Stimulated activated CD4-positive, alpha-beta T cell treated with anti-CD3 and anti-CD28 coated beads, Interleukin-12 subunit alpha, Interleukin-12 subunit beta, amount 100 ng/mL, for 24 hours (primary cell): Measurements from ENCODE around the gene TNNT1.
"Not testable (repeated sequence)": the region's sequence is repeated elsewhere in the genome, so short reads cannot be mapped to it uniquely, and the experiment has no call there.

ENCODE experiments used
- DNase-seq, 2 experiments: peaks; one replicate each; pipeline ENCODE4 v3.0.0-alpha.2; 2020; ENCODE audit warnings: low read depth in 2 of 2

TNNT1 gene

DNA sequence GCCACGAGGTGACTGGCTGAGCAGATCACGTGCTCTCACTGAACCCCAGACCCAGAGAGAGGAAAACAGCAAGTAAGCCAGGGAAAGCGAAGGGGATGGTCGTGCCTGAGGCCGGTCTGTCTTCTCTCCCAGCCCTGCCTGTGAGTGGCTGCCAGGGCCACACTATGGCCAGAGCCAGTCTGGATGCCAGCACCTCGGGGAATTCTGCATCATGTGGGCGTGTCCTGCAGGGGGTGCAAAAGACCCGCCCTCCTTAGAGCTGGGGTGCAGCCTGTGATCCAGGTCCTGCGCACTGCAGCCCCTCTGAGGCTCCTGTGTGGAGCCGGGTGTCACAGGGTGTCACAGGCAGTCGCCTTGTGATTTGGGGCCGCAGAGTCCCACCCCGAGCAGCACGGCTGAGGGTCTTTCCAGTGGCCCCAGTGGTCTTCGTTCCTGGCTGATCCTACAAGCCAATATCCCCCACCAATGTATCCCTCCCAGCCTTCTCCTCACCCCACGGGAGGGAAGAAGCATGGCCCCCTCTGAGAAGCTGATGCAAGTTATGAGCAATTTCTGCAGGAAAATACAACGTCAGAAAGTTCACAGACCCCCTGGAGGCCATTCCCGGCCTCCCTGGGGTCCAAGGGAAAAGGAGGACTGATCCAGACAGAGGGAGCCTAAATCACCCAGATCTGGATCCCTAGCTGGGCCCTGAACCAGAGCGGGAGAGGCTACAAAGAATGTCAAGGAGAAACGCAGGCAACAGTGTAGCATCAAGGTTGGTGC is 39.3 kb downstream of the TNNT1 start:
- no peak for DNase-seq

DNA sequence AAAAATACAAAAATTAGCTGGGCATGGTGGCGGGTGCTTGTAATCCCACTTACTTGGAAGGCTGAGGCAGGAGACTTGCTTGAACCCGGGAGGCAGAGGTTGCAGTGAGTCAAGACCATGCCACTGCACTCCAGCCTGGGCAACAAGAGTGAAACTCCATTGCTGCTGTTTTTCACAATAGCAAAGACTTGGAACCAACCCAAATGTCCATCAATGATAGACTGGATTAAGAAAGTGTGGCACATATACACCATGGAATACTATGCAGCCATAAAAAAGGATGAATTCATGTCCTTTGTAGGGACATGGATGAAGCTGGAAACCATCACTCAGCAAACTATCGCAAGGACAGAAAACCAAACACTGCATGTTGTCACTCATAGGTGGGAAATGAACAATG is 41.8 kb downstream of the TNNT1 start:
- not testable (repeated sequence) for DNase-seq

DNA sequence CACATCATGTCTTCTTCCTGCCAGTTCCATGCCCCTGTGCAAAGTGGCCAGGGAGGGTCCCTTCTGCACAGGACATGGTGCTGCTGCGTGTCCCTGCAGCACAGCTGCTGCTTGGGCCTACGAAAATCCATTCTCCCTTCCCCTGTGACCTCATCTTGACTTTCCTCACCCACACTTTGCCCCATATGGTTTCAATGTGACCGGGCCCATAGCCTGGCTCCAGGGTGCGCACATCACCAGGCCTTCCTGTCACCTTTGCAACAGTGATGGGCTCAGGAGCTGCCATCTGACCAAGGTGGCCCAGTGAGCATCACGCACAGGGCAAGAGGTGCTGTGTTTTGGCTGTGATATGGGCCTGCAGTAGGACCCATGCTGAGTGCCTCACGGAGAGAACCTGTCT is 42.4 kb downstream of the TNNT1 start:
- DNase-seq = no peak

DNA sequence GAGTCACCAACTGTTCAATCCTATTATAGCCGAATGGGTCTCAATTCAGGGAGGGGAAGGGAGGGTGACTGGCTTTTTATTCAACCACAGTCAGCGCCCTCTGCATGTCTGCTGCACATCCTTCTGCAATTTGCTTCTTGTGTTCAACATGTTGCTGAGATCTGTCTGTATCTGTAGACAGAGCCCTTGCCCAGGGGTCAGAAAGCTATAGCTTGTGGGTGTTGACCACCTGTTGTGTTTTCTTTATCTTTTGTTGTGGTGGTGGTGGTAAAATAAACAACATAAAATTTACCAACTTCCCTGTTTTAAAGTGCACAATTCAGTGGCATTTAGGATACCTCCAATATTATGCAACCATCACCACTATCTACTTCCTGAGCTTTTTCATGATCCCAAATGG is 43.8 kb downstream of the TNNT1 start:
- no peak for DNase-seq

DNA sequence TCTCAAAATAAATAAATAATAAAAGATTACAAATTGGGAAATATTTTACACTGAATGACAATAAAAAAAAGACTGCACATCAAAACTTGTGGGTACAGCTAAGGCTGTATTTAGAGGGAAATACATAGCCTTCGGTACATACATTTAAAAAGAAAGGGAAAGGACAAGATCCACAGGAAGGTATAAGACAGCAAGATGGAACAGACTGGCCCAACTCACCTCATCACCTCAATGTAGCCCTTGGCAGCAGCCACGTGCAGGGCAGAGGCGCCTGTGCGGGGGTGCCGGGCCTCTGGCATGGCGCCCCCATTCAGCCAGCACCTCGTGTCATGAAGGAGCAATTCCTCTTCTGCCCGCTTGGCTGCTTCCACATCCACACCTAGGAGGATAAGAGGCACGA is 45.8 kb downstream of the TNNT1 start:
- DNase-seq = no peak

DNA sequence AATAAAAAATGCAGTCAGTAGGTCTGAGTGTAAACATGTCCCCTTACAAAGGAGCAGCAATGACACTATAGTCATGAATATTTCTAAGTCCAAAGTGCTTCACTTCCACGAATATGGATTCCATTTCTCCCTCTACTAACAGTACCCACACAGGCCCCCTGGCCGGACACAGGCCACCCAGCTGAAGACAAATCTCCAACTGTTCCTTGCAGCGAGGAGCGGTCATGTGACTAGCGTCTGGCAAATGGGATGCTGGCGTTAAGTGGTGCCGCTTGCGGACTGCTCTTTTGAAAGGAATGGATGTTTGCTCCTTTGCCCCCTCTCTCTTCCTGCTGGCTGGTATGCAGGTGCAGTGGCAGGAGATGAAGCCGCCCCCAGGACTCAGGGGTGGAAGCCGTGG is 47.7 kb downstream of the TNNT1 start:
- DNase-seq = no peak

DNA sequence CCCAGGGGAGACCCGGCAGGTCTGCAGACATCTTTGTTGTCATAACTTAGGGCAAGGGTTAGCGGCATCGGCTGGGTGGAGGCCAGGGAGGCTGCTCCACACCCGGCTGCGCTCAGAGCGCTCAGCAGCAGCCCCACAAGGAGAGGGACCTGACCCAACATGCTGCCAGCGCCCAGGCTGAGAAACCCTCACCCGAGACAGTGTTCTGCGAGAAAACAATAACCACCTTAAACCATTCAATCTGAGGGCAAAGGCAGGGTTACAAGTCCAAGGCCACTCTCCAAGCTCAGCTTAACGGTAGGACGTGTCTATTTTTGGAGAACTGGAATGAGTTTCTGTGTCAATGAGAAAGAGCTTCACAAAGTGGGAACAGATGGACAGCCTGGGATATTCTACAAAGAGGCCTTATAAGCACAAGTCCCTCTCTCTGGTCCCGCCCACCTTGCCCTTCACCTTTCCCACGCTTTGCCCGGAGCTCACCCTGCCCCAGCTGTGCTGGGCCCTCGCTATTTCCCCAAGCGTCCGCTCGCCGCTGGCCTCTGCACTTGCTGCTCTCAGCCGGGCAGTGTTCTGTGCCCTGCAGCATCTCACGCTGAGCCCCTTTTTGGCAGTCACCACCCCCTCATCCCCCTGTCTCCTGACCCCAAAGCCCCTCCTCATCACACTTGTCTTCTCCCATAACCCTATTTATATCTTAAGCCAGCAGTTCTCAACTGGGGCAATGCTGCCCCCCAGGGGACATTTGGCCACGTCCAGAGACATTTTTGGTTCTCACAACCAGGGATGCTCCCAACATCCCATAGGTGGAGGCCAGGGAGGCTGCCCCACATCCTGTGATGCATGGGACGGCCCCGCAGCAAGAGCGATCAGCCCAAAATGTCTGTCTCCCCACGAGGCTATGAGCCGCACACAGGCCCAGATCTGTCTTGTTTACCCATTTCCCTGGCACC is 49.2 kb downstream of the TNNT1 start:
- no peak for DNase-seq

DNA sequence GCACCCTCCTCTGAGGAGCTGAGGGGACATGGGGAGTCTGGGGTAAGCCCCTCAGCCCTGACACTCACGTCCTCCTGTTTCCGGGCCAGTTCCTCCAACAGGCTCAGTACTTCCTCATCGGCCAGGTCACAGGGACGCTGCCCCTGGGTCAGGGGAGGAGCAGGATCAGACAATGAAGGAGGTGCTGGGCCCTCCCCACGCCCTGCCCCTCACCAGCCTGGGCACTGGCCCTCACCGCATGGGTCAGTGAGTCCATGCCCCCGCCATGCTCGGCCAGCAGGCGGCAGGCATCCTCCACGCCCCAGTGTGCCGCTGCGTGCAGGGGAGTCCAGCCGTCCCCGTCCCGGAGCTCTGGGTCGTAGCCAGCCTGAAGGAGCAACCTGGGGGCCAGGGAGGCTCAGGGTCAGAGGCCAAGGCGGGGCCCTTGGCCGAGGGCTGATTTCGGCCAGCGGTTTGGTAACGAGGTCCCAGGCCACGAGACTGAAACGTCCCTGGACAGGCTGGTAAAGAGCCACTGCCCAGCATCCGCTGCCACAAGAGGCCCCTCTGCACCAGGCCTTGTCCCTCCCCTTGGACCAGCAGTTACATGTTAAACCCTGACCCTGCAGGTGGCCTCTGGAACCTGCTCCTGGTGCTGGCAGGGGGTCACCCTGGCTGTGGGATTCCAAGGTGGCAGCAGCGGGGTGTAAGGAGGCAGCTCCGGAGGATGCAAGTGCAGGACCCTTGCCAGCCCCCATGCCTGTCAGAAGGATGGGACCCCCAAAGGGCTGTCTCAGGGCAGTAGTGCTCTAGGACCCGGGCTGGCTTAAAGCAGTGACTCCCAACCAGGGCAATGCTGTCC is 50.1 kb downstream of the TNNT1 start:
- no peak for DNase-seq

DNA sequence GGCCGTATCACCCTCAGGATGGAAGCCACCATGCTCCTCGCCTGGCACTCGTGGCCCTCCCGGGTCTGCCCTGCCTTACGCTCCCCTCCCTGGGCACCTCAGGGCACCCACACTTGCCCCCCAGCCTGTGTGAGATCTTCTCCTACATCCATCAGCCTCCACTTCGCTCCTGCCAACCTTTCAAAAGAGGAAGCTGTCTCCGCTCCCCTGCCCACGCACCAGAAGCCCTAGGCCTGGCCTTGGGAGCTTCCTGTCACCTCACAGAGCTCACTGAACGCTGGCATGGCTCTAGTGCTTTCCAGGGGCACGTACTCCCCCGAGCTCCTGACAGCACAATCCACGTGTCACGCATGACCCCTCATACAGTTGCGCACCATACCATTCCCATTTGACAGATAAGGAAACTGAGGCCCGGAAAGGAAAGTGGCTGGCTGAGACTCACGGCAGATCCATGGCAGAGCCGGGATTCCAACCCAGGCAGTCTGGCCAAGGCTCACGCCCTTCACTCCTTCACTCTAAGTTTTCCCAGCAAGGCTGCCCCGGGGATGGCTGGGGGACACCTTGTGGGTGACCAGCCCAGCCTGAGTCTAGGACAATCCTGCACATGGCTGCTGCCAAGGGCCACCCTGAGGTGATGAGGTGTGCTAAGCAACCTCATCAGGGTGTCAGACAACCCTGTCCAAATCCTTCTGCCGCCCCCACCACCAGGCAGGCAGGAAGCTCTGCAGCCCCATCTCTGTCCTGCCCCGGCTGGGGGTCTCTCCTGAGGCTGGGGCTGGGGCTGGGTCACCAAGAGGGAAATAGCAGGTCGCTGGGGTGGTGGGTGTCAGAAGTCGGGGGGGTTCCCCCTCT is 50.9 kb downstream of the TNNT1 start:
- DNase-seq = no peak

DNA sequence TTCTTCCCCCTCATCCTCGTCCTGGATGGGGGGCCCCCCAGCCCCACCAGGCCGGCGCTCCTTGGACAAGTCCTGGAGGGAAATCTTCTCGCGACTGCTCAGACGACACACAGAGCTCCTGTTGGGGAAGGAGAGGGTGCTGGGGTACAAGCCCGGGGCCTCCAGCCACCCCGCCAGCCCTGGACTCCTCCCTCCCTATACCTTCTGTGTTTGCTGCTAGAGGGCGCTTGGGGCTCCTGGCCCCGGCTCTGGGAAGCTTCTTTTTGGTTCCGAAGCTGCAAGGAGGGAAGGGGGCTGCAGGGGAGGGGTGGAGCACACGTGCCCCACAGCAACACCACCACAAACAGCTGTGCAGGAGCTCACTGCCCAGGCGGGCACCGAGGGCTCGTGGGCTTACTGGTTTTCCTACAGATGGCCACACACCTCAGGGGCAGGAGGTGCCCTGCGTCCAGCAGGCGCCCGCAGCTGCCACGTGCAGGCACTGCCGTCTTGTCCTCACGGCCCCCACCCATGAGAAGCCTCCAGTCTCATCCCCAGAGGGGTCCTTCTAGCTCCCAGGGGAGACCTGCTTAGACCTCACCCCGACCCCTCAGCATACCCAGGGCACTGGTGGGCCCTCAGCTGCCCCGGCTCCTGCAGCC is 52.8 kb downstream of the TNNT1 start:
- DNase-seq = no peak

DNA sequence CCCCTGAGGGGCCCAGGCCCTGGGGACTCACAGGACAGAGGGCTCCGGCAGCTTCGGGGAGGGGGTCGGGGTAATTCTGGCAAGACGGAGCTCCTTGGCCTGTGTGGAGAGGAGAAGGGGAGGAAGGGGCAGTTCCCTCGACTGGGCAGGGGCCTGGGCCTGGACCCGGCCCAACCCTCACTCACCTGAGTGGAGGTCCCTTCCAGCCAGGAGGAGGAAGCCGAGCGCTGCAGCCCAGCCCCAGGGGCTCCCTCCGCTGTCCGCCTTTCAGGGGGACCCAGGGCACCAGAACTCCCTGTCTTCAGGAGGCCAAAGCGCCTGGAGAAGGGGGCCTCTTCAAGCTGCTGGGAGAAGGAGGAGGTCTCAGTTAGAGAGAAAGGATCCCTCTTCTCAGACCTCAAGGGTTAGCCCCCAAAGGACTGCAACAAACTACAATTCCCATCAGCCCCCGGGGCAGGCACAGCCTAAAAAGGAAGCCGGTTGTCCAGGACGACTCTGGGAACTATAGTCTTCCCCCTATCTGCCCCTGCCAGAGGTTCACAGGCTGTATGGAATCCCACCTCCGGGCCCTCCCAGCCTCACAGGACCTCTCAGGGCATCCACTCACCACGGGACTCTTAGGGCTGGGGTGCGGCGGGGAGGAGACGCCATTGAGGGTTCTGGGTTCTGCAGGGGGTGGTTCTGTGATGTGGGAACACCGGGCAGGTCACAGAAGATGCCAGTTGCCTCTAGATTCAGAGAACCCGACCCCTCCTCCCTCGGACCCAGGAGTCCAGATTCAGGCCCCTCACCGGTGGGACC is 53.5 kb downstream of the TNNT1 start:
- no peak for DNase-seq

DNA sequence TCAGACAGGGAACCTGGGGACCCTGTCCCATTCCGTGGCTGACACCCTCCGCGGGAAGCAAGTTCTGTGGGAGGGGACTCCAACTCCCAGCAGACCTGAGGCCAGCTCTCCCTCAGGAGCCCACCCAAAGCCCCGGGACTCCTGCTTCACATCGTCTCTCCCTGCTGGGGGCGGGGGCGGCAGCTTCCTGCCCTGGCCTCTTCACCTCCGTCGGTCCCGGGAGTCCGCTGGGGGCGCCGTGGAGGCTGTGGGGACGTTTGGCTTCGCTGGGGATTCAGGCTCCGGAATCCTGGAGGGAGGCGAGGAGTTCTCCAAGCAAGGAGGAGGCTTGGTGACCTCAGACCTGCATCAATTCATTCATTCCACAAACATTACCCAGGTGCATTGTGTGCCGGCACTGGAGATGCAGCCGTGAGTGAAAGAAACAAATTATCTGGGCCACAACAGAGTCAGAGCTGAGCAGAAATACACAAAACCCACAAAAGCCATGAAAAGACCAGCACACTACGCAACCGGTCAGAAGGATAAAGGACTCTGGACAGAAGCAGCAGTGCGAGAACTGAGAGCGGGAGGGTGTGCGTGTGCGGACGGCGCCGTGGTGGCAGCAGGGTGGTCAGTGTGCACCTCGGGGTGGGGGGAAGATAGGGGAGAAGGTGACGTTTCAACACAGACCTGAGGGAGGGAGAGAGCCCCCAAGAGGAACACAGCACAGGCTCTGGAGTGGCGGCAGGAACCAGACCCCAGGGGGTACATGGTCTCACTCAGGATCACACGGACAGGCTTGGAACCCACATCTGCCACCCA is 54.3 kb downstream of the TNNT1 start:
- no peak for DNase-seq

DNA sequence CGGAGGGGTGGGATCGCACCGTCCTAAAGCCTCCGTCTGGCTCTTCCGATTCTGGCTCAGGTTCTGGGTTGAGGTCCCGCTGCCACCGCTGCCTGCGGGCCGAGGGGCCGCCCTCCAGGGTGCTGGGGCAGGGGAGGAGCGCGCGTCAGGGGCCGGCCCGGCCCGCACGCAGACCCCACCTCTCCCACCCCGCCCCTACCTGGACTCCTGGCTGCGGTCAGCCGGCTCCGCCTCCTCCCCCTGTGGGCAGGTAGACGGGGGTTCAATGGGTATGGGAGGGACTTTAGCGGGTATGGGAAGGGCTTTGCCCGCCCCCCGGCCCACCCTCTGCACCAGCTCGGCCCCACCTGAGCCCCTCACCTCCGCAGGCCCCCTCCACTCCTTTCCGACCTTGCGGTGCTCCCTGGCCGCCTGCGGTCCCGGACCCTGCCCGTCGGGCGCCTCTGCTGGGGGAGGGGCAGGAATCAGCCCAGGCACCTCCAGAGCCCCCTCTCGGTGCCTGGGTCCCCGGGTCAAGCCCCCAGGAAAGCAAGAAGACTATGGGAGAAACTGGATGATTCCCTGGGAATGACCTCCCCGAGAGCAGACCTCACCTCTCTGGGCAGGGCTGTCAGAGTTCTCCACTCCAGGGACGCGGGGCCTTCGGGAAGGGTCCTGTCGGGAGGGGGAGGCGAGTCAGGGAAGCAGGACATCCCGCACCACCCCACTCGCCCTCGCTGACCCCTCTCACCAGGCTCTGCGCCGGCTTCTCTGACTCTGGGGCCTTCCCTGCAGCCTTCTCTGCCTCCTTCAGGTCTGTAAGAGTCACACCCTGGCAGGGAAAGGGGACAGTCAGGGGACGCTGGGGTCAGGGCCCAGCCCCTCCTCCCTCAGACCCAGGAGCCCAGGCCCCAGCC is 56.3 kb downstream of the TNNT1 start:
- DNase-seq = no peak

DNA sequence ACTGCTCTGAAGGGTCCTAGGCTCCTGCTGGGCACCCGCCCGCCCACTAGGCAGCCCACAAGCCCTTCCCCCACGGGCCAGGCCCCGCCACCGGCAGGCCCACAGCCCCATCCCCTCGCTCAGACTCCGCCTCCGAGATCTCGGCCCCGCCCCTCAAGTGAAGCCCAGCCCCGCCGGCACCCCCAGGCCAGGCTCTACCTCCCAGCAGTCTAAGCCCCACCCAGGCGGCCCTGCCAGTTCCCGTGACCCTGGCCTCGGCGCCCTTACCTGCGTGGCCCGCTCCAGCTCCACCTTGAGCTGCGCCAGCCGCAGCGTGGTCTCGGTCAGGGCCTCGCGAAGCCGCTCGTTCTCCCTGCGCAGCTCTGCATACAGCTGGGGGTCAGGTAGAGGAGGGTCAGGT is 57.1 kb downstream of the TNNT1 start:
- no peak for DNase-seq

DNA sequence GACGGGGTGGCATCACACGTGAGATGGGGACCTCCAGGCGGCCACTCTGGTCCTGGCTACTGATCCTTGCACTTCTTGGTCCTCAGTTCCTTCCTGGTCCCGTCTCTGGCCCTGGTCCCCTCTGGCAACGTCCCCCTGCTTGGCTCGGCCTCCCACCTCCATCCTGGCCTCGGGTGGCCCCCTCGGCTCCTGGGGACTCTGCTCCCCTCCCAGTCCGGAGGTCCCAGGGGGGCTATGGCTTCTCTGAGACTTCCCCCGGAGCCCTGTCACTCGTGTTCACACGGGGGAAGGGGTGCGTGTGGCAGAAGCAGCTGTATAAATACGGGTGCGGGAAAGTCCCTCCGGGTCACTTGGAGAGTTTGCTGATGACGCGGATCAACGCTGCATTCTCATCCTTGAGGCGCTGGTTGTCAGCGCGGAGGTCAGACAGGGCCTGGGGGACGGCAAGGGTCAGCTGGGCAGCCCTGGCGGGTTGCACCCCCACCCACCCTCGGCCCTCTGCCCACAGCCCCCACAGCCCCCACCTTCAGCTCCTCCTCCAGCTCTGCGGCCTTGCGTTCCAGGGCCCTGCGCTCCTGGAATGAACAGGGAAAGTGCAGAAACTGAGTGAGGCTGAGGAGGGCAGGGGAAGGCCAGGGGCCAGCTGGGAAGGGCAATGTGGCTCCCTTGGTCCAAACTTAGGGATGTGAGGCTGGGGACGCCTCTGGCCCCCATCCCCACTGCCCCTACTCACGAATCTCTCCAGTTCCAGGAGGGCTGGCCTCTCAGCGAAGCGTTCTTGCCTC is 57.7 kb downstream of the TNNT1 start:
- no peak for DNase-seq

DNA sequence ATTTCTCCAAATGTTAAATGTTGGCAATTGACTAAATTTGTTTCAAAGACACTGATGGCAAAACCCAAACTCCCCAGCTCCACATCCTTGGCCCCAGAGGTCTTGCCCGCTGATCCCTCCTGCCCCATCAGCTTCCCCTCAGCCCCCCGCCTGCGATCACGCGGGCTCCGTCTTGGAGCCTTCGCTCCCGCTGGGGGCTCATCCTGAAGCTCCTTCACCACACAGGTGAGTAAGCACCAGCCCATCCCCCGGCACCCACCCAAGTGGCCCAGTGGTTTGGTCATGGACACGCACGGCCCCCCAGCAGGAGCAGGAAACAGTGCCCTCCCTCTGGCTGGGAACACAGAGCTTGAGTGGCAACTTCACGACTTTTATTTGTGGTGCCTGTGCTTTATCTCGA is 58.4 kb downstream of the TNNT1 start:
- DNase-seq = no peak

DNA sequence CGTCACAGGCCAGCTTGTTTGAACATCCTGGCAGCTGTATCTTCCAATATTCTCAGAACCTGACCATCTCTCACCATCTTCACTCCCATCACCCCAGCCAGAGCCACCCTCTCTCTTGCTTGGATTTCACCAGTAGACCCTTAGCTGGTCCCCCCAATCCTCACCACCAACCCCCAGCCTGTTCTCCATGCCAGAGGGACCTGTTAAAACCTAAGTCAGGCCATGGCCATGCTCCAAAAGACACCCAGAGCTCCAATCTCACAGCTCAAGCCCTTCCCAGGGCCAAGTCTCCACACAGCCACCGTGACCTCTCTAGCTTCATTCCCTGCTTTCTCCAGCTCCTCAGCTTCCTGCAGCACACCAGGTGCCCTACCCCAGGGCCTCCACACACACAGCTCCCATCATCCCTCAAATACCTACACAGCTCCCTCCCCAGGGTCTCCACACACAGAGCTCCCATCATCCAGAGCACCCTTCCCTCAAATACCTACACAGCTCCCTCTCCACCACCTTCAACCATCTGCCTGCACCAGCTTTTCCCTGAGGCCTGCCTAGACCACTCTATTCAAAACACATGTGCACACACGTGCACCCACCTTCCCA is 59.6 kb downstream of the TNNT1 start:
- no peak for DNase-seq
